BLaER1 (cell line): Measurements from ENCODE around the gene DPP3.

ENCODE experiments used
- H3K27ac ChIP-seq: shearing (Covaris generic); formaldehyde crosslinking; 2 replicates; pipeline ENCODE4 v1.8.1; 2022
- H3K27me3 ChIP-seq: shearing (Covaris generic); formaldehyde crosslinking; 2 replicates; pipeline ENCODE4 v1.8.1; 2022
- H3K36me3 ChIP-seq: shearing (Covaris generic); formaldehyde crosslinking; 2 replicates; pipeline ENCODE4 v1.8.1; 2022
- H3K4me1 ChIP-seq: shearing (Covaris generic); formaldehyde crosslinking; 2 replicates; pipeline ENCODE4 v1.8.1; 2022
- H3K4me2 ChIP-seq: shearing (Covaris generic); formaldehyde crosslinking; 2 replicates; pipeline ENCODE4 v1.8.1; 2022
- H3K4me3 ChIP-seq: shearing (Covaris generic); formaldehyde crosslinking; 2 replicates; pipeline ENCODE4 v1.8.1; 2022
- H3K9ac ChIP-seq: shearing (Covaris generic); formaldehyde crosslinking; 2 replicates; pipeline ENCODE4 v1.8.1; 2022
- H3K9me3 ChIP-seq: shearing (Covaris generic); formaldehyde crosslinking; 2 replicates; pipeline ENCODE4 v1.8.1; 2022
- H4K20me1 ChIP-seq: shearing (Covaris generic); formaldehyde crosslinking; 2 replicates; pipeline ENCODE4 v1.8.1; 2022
- Cebpa-rat ChIP-seq: shearing (Covaris generic); IDR thresholded peaks from 2 replicates; pipeline ENCODE4 v1.8.1; 2022

Gene DPP3

GRCh38 chr11:66550887-66551286 is 70.7 kb downstream of the DPP3 start:
- Histone ChIP-seq H3K27me3 (no peaks in the 10 kb centered on the region), H3K27ac (no peak overlapping the region), H3K9me3 (no peaks in the 10 kb centered on the region), H3K4me2 (no peak overlapping the region), H3K9ac (no peak overlapping the region), H4K20me1 (no peaks in the 10 kb centered on the region), H3K36me3 (no peaks in the 10 kb centered on the region), H3K4me1 (peaks cover 19% of the 10 kb centered on the region), H3K4me3 (no peak overlapping the region)
- TF ChIP-seq Cebpa-rat: no peak

DNA sequence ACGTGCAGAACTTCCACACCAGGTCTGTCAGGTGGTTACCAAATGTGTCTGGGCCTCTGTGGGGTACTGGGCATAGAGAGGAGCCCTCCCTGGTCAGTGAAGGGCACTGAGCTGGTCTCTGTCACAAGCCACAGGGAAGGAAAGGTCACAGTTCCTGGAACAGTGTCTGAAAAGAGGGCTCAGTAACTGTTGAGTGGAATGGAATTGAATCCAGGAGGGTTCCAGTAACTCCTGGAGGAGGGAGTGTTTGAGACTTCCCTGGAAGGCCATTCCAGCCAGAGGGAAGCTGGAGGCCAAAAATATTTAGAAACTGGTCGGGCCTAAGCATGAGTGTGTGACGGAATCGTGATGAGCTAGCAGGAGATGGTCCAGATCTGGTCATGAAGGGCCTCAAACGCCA is 74.4 kb downstream of the DPP3 start:
- Histone ChIP-seq H3K4me1 (no peaks in the 10 kb centered on the region), H3K36me3 (no peaks in the 10 kb centered on the region), H3K27me3 (no peaks in the 10 kb centered on the region), H4K20me1 (no peaks in the 10 kb centered on the region), H3K9ac (no peak overlapping the region), H3K4me2 (no peak overlapping the region), H3K27ac (no peak overlapping the region), H3K9me3 (no peaks in the 10 kb centered on the region), H3K4me3 (no peak overlapping the region)
- TF ChIP-seq Cebpa-rat: no peak

DNA sequence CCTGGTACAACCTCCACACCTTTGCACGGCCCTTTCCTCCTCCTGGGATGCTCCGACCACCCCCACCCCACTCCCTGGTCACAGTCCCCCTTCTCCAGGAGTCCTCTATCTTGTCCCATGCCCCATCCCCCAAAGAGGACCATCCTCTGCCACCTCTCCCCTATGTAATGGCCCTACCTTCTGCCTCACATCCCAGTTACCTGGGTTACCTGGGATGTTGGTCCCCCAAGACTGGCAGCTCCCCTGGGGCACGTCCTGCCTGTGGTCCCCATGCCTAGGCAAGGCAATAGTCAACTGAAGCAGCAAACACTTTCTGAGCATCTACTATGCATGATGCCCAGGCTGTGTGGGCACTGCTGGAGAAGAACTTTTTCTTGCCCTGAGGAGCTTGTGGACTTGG is 75.2 kb downstream of the DPP3 start:
- Histone ChIP-seq H3K9ac (no peak overlapping the region), H3K27me3 (no peaks in the 10 kb centered on the region), H3K4me3 (no peak overlapping the region), H3K27ac (no peak overlapping the region), H3K4me1 (no peaks in the 10 kb centered on the region), H3K9me3 (no peaks in the 10 kb centered on the region), H3K4me2 (no peak overlapping the region), H4K20me1 (no peaks in the 10 kb centered on the region), H3K36me3 (no peaks in the 10 kb centered on the region)
- no peak for TF ChIP-seq Cebpa-rat

DNA sequence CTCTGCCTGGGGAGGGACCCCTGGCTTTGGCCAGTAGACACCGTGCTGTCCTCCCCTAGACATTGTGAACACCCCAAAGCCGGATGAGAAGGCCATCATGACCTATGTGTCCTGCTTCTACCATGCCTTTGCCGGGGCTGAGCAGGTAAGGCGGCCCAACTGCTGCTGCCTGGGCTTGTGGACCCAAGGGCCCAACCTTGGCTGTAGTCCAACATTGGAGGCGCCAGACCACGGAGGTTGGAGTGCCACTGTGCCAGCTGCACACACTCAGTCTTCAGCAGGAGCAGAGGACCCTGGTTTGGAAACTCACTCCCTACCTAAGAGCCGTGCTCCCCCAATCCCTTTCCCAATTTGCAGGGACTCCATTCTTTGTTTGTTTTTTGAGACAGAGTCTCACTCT is 75.9 kb downstream of the DPP3 start:
- H3K27ac ChIP-seq: no peak overlapping the region
- no peaks in the 10 kb centered on the region for H3K27me3 ChIP-seq
- H4K20me1 ChIP-seq: no peaks in the 10 kb centered on the region
- no peaks in the 10 kb centered on the region for H3K36me3 ChIP-seq
- H3K4me3 ChIP-seq: no peak overlapping the region
- no peak for TF ChIP-seq Cebpa-rat
- no peak overlapping the region for H3K4me2 ChIP-seq
- no peaks in the 10 kb centered on the region for H3K9me3 ChIP-seq
- no peaks in the 10 kb centered on the region for H3K4me1 ChIP-seq
- no peak overlapping the region for H3K9ac ChIP-seq

DNA sequence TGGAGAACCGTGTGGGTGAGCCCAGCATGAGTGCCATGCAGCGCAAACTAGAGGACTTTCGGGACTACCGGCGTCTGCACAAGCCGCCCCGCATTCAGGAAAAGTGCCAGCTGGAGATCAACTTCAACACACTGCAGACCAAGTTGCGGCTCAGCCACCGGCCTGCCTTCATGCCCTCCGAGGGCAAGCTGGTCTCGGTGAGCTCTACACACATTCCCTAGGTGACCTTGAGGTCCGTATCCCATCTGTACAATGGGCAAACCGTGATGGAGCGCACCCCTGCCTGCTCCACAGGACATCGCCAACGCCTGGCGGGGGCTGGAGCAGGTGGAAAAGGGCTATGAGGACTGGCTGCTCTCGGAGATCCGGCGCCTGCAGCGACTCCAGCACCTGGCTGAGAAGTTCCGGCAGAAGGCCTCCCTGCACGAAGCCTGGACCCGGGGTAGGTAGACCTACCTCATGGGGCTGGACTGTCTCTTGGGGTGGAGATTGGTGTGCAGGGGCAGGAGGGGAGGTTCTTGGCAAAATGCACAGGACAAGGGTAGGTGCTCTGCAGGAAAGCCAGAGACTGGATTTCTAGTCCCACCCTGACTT is 77.6 kb downstream of the DPP3 start:
- H3K36me3 ChIP-seq: no peaks in the 10 kb centered on the region
- H3K4me1 ChIP-seq: no peaks in the 10 kb centered on the region
- H4K20me1 ChIP-seq: no peaks in the 10 kb centered on the region
- no peak overlapping the region for H3K9ac ChIP-seq
- TF ChIP-seq Cebpa-rat: no peak
- no peak overlapping the region for H3K4me3 ChIP-seq
- H3K9me3 ChIP-seq: no peaks in the 10 kb centered on the region
- no peak overlapping the region for H3K4me2 ChIP-seq
- H3K27me3 ChIP-seq: no peaks in the 10 kb centered on the region
- H3K27ac ChIP-seq: no peak overlapping the region
